Panc1 (cell line): ENCODE measurements around the gene ZNF493.

ENCODE experiments used
- CTCF ChIP-seq: fragments of 450-650 bp; IDR thresholded peaks from 2 replicates; pipeline ENCODE4 v1.5.1; 2017; ENCODE audit warnings: mild to moderate bottlenecking
- REST ChIP-seq, 2 experiments: IDR thresholded peaks; 2 replicates each; pipeline ENCODE4 v1.6.1; 2011 to 2012; ENCODE audit warnings: low read depth in 2 of 2, control low read depth in 1 of 2, low read length in 1 of 2, mild to moderate bottlenecking in 1 of 2, moderate library complexity in 1 of 2; ENCODE audit not compliant: insufficient read depth in 1 of 2
- SIN3A ChIP-seq: IDR thresholded peaks from 2 replicates; pipeline ENCODE4 v1.6.1; 2012; ENCODE audit warnings: low read depth, mild to moderate bottlenecking, low read length, moderate library complexity, borderline replicate concordance; ENCODE audit not compliant: insufficient read depth

DNA sequence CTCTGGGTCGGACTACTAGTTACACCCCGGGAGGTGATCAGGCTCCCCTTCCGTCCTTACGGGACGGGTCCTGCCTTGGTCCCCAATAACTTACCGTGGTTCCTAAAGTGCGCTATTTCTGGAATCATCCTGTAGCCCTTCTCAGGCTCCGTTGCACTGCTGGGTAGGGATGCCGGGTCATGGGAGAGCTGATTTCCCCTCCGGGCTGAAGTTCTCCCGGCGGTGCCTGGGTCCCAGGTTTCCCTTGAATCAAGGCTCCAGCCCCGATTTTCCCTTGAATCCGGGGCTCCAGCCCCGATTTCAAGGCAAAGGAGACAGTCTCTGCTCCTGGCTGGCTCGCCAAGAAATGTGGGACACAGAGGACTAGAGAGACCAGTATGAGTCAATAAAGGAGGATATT is 43.4 kb downstream of the ZNF493 start:
- TF ChIP-seq CTCF (no peak), SIN3A (no peak), REST (IDR thresholded peaks at IDR 0.05; ENCODE audit: insufficient read depth in 1 of 2, low read depth in 2 of 2, low read length in 1 of 2) (no peak)
